ENCODE results near the gene TNFRSF19. TPM values are rescaled to one million over a fixed set of nuclear protein-coding genes. Genes with fewer than 3 reads are reported as not detected.

Gene TNFRSF19
- total RNA-seq, 4 donors from 2014 or later = 5.2 to 9.5 (median 7.2) TPM

- intact Hi-C loops (cut with DNase I) = no loop called here
- peaks cover 16 to 42% (median 32%) of the 10 kb centered on the region in 3 donors for H3K4me1 ChIP-seq
- no peaks in the 10 kb centered on the region for H3K27me3 ChIP-seq
- no peaks in the 10 kb centered on the region for H3K36me3 ChIP-seq
- WGBS, 2 donors = 33 to 46% methylated on average over 13 of the region's 13 CpGs
- no peaks in the 10 kb centered on the region for H3K9me3 ChIP-seq
- H3K4me3 ChIP-seq = peak overlapping the region in 3 of 4 donors; percentile 3 to 50 (median 15)
- no peak for DNase-seq
- H3K27ac ChIP-seq = peak overlapping the region; percentile 41 to 81 (median 76)
- TF ChIP-seq POLR2A (IDR thresholded peaks at IDR 0.05) = no peak
- TF ChIP-seq, protein P1, sequence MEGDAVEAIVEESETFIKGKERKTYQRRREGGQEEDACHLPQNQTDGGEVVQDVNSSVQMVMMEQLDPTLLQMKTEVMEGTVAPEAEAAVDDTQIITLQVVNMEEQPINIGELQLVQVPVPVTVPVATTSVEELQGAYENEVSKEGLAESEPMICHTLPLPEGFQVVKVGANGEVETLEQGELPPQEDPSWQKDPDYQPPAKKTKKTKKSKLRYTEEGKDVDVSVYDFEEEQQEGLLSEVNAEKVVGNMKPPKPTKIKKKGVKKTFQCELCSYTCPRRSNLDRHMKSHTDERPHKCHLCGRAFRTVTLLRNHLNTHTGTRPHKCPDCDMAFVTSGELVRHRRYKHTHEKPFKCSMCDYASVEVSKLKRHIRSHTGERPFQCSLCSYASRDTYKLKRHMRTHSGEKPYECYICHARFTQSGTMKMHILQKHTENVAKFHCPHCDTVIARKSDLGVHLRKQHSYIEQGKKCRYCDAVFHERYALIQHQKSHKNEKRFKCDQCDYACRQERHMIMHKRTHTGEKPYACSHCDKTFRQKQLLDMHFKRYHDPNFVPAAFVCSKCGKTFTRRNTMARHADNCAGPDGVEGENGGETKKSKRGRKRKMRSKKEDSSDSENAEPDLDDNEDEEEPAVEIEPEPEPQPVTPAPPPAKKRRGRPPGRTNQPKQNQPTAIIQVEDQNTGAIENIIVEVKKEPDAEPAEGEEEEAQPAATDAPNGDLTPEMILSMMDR (IDR thresholded peaks at IDR 0.05) = no peak
Observed at GRCh38 chr13:23608701-23609413, 38.6 kb downstream of the TNFRSF19 start.

- Histone ChIP-seq H3K4me1 (peaks cover 16 to 42% (median 32%) of the 10 kb centered on the region in 3 donors), H3K27me3 (no peaks in the 10 kb centered on the region), H3K9me3 (no peaks in the 10 kb centered on the region), H3K36me3 (no peaks in the 10 kb centered on the region), H3K4me3 (peak overlapping the region in 3 of 4 donors; percentile 3 to 50 (median 15)), H3K27ac (peak overlapping the region; percentile 41 to 81 (median 76))
- no peak for DNase-seq
- TF ChIP-seq POLR2A (IDR thresholded peaks at IDR 0.05) = no peak
- TF ChIP-seq, protein P1 (IDR thresholded peaks at IDR 0.05) = no peak
- WGBS, 2 donors = 2 to 3% methylated on average over 7 of the region's 7 CpGs
- intact Hi-C loops (cut with DNase I) = no loop called here
Observed at GRCh38 chr13:23609414-23609760, 39.2 kb downstream of the TNFRSF19 start.

DNA sequence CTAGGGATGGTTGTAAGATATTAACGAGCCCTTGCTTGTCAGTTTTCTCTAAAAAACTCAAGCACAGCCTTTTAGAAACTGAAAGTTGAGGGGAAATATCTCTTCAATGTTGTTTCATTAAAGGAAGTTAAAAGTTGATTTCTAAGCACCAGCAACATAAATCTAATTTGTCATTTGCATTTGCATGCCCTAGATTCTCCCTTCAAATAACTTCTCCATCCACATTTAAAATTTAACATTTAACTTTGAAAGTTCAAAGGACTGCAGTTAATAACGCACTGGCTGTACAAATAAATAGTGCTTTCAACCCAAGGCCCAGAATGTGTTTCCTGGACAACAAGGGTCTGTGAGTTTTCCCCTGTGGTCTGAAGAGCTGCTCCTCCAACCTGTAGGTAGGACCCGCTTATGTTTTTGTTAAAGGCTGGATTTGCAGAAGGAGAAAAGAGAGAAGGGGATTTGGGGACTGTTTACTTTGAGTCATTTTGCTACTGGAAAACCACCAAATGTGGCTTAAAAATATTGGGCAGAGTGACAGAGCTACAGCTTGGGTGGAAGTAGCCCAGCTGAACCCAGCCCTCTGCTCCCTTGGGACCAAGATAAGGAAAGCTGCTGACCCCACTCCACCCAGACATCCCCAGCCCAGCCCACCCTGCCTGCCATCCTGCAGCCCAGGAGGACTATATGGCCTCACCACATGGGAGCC, 39.8 kb downstream of the TNFRSF19 start:
- intact Hi-C loops (cut with DNase I) = no loop called here
- TF ChIP-seq POLR2A (IDR thresholded peaks at IDR 0.05) = no peak
- TF ChIP-seq, protein P1 (IDR thresholded peaks at IDR 0.05) = no peak
- peaks cover 16 to 42% (median 32%) of the 10 kb centered on the region in 3 donors for H3K4me1 ChIP-seq
- peak overlapping the region; percentile 41 to 81 (median 76) for H3K27ac ChIP-seq
- WGBS, 2 donors = 6 to 9% methylated on average over 3 of the region's 3 CpGs
- no peak for DNase-seq
- H3K4me3 ChIP-seq = peak overlapping the region in 3 of 4 donors; percentile 8 to 50 (median 15)
- H3K9me3 ChIP-seq = no peaks in the 10 kb centered on the region
- H3K36me3 ChIP-seq = no peaks in the 10 kb centered on the region
- no peaks in the 10 kb centered on the region for H3K27me3 ChIP-seq

GRCh38 chr13:23610966-23611491, 40.8 kb downstream of the TNFRSF19 start:
- Histone ChIP-seq H3K27me3 (no peaks in the 10 kb centered on the region), H3K4me1 (peaks cover 16 to 45% (median 32%) of the 10 kb centered on the region in 3 donors), H3K9me3 (no peaks in the 10 kb centered on the region), H3K27ac (peak overlapping the region in 2 of 4 donors; percentile 75 to 81), H3K36me3 (peaks cover 0 to 2% (median 0%) of the 10 kb centered on the region in 3 donors), H3K4me3 (no peak overlapping the region)
- no peak for DNase-seq
- WGBS, 2 donors = 29 to 64% methylated on average over 1 to 2 of the region's 2 CpGs
- no peak for TF ChIP-seq POLR2A (IDR thresholded peaks at IDR 0.05)
- intact Hi-C loops (cut with DNase I) = no loop called here

- TF ChIP-seq POLR2A (IDR thresholded peaks at IDR 0.05) = no peak
- TF ChIP-seq, protein P1 (IDR thresholded peaks at IDR 0.05) = no peak
- no peak overlapping the region for H3K4me3 ChIP-seq
- intact Hi-C loops (cut with DNase I) = no loop called here
Observed at GRCh38 chr13:23612182-23612581, 42.0 kb downstream of the TNFRSF19 start.

More at GRCh38 chr13:23612182-23612581, 42.0 kb downstream of the TNFRSF19 start:
- peaks cover 16 to 48% (median 32%) of the 10 kb centered on the region in 3 donors for H3K4me1 ChIP-seq
- no peaks in the 10 kb centered on the region for H3K27me3 ChIP-seq
- 76 to 100% methylated on average over 1 of the region's 1 CpG for WGBS, 2 donors
- no peaks in the 10 kb centered on the region for H3K9me3 ChIP-seq
- H3K36me3 ChIP-seq = peaks cover 0 to 8% (median 0%) of the 10 kb centered on the region in 3 donors
- no peak overlapping the region for H3K27ac ChIP-seq
- no peak for DNase-seq
